Measurements from ENCODE around the gene ZKSCAN2.

The ZKSCAN2 gene

GRCh38 chr16:25257470-25257955, at the start of gene ZKSCAN2:
Gene ZKSCAN2, minus strand, starts transcription at chr16:25257845. Its CDS starts 718 bp downstream, at chr16:25257127.
- peak; percentile 72 for DNase-seq (ENCODE audit: low read depth)

- no peak for DNase-seq (ENCODE audit: low read depth)
Measured at GRCh38 chr16:25299792-25300590, 42.3 kb upstream of the ZKSCAN2 start.

- no peak for DNase-seq (ENCODE audit: low read depth)
Measured at GRCh38 chr16:25298165-25298872, 40.7 kb upstream of the ZKSCAN2 start.

GRCh38 chr16:25297151-25297787, 39.6 kb upstream of the ZKSCAN2 start:
- no peak for DNase-seq (ENCODE audit: low read depth)

- no peak for DNase-seq (ENCODE audit: low read depth)
Measured at GRCh38 chr16:25291580-25291979, 33.9 kb upstream of the ZKSCAN2 start.

- DNase-seq (ENCODE audit: low read depth): no peak
Measured at GRCh38 chr16:25289466-25289865, 31.8 kb upstream of the ZKSCAN2 start.

GRCh38 chr16:25279491-25279890, 21.8 kb upstream of the ZKSCAN2 start:
- DNase-seq (ENCODE audit: low read depth): no peak

GRCh38 chr16:25271421-25271820, 13.8 kb upstream of the ZKSCAN2 start:
- no peak for DNase-seq (ENCODE audit: low read depth)

- no peak for DNase-seq (ENCODE audit: low read depth)
Measured at GRCh38 chr16:25270577-25270976, 12.9 kb upstream of the ZKSCAN2 start.

GRCh38 chr16:25269879-25270278, 12.2 kb upstream of the ZKSCAN2 start:
- DNase-seq (ENCODE audit: low read depth): no peak

- DNase-seq (ENCODE audit: low read depth): no peak
Measured at GRCh38 chr16:25265968-25266367, 8.3 kb upstream of the ZKSCAN2 start.

GRCh38 chr16:25264597-25264996, 7.0 kb upstream of the ZKSCAN2 start:
- DNase-seq (ENCODE audit: low read depth): no peak

GRCh38 chr16:25260416-25260815, 2.8 kb upstream of the ZKSCAN2 start:
- no peak for DNase-seq (ENCODE audit: low read depth)

GRCh38 chr16:25258861-25259179, 1.2 kb upstream of the ZKSCAN2 start:
- no peak for DNase-seq (ENCODE audit: low read depth)

- peak; percentile 90 for DNase-seq (ENCODE audit: low read depth)
Measured at GRCh38 chr16:25257956-25258860, 563 bp upstream of the ZKSCAN2 start.

- DNase-seq (ENCODE audit: low read depth): no peak
Measured at GRCh38 chr16:25256695-25257469, 763 bp downstream of the ZKSCAN2 start.

- no peak for DNase-seq (ENCODE audit: low read depth)
Measured at GRCh38 chr16:25253322-25253721, 4.3 kb downstream of the ZKSCAN2 start.

GRCh38 chr16:25250467-25250866, 7.2 kb downstream of the ZKSCAN2 start:
- no peak for DNase-seq (ENCODE audit: low read depth)

GRCh38 chr16:25235991-25236390, 21.7 kb downstream of the ZKSCAN2 start:
- DNase-seq (ENCODE audit: low read depth): no peak

GRCh38 chr16:25228372-25228771, 29.3 kb downstream of the ZKSCAN2 start:
- DNase-seq (ENCODE audit: low read depth): no peak

- no peak for DNase-seq (ENCODE audit: low read depth)
Measured at GRCh38 chr16:25224731-25225319, 32.8 kb downstream of the ZKSCAN2 start.
